Measurements from ENCODE around the gene INKA1.
"Not testable (repeated sequence)": the region's sequence is repeated elsewhere in the genome, so short reads cannot be mapped to it uniquely, and the experiment has no call there.

The INKA1 gene

DNA sequence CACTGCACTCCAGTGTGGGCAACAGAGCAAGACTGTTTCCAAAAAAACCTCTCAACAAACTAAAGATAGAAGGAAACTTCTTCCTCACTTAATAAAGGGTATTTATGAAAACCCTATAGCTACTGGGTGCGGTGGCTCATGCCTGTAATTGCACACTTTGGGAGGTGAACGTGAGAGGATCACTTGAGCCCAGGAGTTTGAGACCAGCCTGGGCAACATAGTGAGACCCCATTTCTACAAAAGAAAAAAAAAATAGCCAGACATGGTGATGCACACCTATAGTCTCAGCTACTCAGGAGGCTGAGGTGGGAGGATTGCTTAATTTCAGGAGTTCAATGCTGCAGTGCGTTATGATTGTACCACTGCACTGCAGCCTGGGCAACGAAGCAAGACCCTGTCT is 39.1 kb upstream of the INKA1 start:
- Mint-ChIP-seq H3K9me3 (no peaks in the 10 kb centered on the region), H3K27me3 (ENCODE audit: low read depth) (no peaks in the 10 kb centered on the region), H3K4me1 (peaks cover 7% of the 10 kb centered on the region), H3K36me3 (ENCODE audit: low read depth) (peaks cover 28% of the 10 kb centered on the region), H3K27ac (no peak overlapping the region), H3K4me3 (no peak overlapping the region)
- TF ChIP-seq, protein P1, sequence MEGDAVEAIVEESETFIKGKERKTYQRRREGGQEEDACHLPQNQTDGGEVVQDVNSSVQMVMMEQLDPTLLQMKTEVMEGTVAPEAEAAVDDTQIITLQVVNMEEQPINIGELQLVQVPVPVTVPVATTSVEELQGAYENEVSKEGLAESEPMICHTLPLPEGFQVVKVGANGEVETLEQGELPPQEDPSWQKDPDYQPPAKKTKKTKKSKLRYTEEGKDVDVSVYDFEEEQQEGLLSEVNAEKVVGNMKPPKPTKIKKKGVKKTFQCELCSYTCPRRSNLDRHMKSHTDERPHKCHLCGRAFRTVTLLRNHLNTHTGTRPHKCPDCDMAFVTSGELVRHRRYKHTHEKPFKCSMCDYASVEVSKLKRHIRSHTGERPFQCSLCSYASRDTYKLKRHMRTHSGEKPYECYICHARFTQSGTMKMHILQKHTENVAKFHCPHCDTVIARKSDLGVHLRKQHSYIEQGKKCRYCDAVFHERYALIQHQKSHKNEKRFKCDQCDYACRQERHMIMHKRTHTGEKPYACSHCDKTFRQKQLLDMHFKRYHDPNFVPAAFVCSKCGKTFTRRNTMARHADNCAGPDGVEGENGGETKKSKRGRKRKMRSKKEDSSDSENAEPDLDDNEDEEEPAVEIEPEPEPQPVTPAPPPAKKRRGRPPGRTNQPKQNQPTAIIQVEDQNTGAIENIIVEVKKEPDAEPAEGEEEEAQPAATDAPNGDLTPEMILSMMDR (IDR thresholded peaks at IDR 0.05; ENCODE audit: unreplicated experiment in 3 of 3) = no peak

DNA sequence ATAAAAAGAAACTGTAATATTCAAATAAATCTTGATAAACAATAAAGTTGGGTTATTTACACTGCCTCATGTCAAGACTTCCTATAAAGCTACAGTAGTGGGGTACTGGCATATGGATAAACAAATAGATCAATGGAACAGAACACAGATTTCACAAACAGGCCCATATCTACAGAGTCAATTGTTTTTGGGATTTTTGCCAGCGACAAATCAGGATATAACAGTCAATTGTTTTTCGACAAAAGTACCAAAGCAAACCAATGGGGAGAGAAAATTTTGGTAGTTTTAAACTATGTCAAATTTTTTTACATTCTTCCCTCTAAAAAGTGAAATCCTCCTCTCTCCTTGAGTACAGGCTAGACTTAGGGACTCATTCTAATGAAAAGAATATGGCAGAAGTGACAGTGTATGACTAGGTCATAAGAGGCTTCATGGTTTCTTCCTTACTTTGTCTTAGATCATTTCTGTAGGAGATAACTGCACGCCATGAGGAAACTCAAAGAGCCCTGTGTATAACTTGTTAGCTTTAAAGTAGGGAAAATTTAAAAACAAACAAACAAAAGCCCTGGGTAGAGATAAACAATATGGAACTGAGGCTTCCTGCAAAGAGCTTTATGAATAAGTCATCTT is 33.7 kb upstream of the INKA1 start:
- H3K36me3 Mint-ChIP-seq (ENCODE audit: low read depth) = peaks cover 22% of the 10 kb centered on the region
- H3K4me3 Mint-ChIP-seq = no peak overlapping the region
- no peaks in the 10 kb centered on the region for H3K9me3 Mint-ChIP-seq
- TF ChIP-seq, protein P1 (IDR thresholded peaks at IDR 0.05; ENCODE audit: unreplicated experiment in 3 of 3) = no peak
- no peaks in the 10 kb centered on the region for H3K27me3 Mint-ChIP-seq (ENCODE audit: low read depth)
- H3K27ac Mint-ChIP-seq = no peak overlapping the region
- no peaks in the 10 kb centered on the region for H3K4me1 Mint-ChIP-seq

DNA sequence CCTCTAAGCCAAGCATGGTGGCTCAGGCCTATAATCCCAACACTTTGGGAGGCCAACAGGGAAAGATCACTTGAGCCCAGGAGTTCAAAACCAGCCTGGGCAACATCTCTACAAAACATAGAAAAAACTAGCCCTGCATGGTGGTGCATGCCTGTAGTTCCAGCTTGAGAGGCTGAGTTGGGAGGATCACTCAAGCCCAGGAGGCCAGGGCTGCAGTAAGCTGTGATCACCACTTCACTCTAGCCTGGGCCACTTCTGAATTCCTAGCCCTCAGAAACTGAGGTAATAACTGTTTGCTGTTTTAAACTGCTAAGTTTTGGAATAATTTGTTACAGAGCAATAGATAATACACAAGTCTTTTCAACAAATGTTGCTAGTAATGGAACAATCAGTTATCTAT is 33.1 kb upstream of the INKA1 start:
- Mint-ChIP-seq H3K4me3 (no peak overlapping the region), H3K36me3 (ENCODE audit: low read depth) (peaks cover 20% of the 10 kb centered on the region), H3K27ac (no peak overlapping the region), H3K9me3 (no peaks in the 10 kb centered on the region), H3K4me1 (no peaks in the 10 kb centered on the region), H3K27me3 (ENCODE audit: low read depth) (no peaks in the 10 kb centered on the region)
- TF ChIP-seq, protein P1 (IDR thresholded peaks at IDR 0.05; ENCODE audit: unreplicated experiment in 3 of 3) = no peak

DNA sequence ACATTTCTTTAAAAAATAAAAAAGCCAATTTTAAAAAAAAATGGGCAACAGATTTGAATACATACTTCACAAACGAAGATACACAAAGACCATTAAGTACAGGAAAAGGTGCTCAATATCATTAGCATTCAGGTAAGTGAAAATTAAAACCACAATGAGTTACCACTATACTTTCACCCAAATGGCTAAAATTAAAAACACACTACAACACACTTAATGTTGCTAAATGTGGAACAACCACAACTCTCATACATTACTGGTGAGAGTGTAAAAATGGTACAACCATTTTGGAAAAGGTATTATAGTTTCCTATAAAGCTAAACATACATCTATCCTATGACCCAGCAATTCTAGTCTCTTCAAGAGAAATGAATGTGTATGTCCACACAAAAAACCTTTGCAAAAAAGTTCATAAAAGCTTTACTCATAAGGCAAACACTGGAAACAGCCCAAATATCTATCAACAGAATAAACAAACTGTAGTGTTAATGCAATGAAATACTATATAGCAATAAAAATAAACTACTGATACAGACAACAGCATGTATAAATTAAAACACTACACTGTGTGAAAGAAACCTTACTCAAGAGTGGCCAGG is 31.6 kb upstream of the INKA1 start:
- TF ChIP-seq, protein P1 (IDR thresholded peaks at IDR 0.05; ENCODE audit: unreplicated experiment in 3 of 3) = no peak

DNA sequence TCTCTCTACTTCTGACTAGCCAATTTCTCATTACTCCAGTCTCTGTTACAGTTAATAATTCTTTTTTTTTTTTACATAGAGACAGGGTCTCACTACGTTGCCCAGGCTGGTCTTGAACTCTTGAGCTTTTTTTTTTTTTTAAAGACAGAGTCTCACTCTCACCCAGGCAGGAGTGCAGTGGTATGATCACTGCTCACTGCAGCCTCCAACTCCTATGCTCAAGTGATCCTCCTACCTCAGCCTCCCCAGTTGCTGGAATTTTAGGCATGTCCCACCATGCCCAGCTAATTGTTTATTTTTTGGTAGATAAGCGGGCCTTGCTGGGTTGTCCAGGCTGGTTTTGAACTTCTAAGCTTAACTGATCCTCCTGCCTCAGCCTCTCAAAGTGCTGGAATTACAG is 30.4 kb upstream of the INKA1 start:
- TF ChIP-seq, protein P1 (IDR thresholded peaks at IDR 0.05; ENCODE audit: unreplicated experiment in 3 of 3) = no peak
- Mint-ChIP-seq H3K36me3 (ENCODE audit: low read depth) (peaks cover 20% of the 10 kb centered on the region), H3K27ac (no peak overlapping the region), H3K4me3 (no peak overlapping the region), H3K9me3 (no peaks in the 10 kb centered on the region), H3K4me1 (no peaks in the 10 kb centered on the region), H3K27me3 (ENCODE audit: low read depth) (no peaks in the 10 kb centered on the region)

More for the DNA sequence above, 31.6 kb upstream of the INKA1 start:
- peaks cover 14% of the 10 kb centered on the region for H3K36me3 Mint-ChIP-seq (ENCODE audit: low read depth)
- H3K4me1 Mint-ChIP-seq = no peaks in the 10 kb centered on the region
- no peaks in the 10 kb centered on the region for H3K27me3 Mint-ChIP-seq (ENCODE audit: low read depth)
- no peak overlapping the region for H3K27ac Mint-ChIP-seq
- no peaks in the 10 kb centered on the region for H3K9me3 Mint-ChIP-seq
- no peak overlapping the region for H3K4me3 Mint-ChIP-seq

DNA sequence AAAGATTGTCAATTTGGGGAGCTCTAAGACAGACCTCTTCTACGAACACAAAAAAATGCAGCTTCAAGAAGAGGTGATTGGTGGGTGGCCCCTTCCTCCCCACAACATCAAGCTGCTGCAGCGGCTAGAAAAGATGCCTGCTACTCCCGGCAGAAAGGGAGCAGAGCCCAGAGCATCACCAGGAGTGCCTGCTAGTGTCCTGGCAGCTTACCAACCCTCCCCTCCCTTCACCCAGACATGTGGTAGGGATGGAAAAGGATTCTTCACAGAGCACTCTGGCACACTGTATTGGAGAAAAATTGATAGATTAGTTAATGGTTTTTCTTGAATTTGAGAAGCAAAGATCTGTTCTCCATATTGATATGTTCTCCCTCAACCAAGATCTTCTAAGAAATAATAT is 27.5 kb upstream of the INKA1 start:
- no peaks in the 10 kb centered on the region for H3K27me3 Mint-ChIP-seq (ENCODE audit: low read depth)
- no peak overlapping the region for H3K4me3 Mint-ChIP-seq
- no peaks in the 10 kb centered on the region for H3K9me3 Mint-ChIP-seq
- peaks cover 7% of the 10 kb centered on the region for H3K4me1 Mint-ChIP-seq
- peaks cover 25% of the 10 kb centered on the region for H3K36me3 Mint-ChIP-seq (ENCODE audit: low read depth)
- TF ChIP-seq, protein P1 (IDR thresholded peaks at IDR 0.05; ENCODE audit: unreplicated experiment in 3 of 3) = no peak
- H3K27ac Mint-ChIP-seq = no peak overlapping the region

DNA sequence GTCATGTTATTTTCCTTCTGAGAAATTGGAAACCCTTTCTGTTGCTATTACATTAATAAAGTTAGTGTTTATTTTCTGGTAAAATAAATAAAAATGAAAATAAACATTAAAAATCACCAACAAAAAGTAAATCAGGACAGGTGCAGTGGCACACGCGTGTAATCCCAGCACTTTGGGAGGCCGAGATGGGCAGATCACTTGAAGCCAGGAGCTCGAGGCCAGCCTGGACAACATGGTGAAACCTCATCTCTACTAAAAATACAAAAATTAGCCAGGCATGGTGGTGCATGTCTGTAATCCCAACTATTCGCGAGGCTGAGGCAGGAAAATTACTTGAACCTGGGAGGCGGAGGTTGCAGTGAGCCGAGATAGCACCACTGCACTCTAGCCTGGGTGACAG is 27.0 kb upstream of the INKA1 start:
- not testable (repeated sequence) for H3K4me1 Mint-ChIP-seq; H3K27me3 Mint-ChIP-seq (ENCODE audit: low read depth); H3K27ac Mint-ChIP-seq; H3K9me3 Mint-ChIP-seq; H3K4me3 Mint-ChIP-seq
- peaks cover 25% of the 10 kb centered on the region for H3K36me3 Mint-ChIP-seq (ENCODE audit: low read depth)
